GM18519 (cell line): ENCODE results near the gene TAP1.
"Not testable (repeated sequence)": the region's sequence is repeated elsewhere in the genome, so short reads cannot be mapped to it uniquely, and the experiment has no call there.

Experiments used
- ATAC-seq: cut with Tn5 transposase; IDR thresholded peaks from one replicate; pipeline ENCODE4 v1.9.1; 2021; ENCODE audit warnings: mild to moderate bottlenecking, moderate library complexity; ENCODE audit not compliant: unreplicated experiment, low FRiP score

Gene TAP1, protein sequence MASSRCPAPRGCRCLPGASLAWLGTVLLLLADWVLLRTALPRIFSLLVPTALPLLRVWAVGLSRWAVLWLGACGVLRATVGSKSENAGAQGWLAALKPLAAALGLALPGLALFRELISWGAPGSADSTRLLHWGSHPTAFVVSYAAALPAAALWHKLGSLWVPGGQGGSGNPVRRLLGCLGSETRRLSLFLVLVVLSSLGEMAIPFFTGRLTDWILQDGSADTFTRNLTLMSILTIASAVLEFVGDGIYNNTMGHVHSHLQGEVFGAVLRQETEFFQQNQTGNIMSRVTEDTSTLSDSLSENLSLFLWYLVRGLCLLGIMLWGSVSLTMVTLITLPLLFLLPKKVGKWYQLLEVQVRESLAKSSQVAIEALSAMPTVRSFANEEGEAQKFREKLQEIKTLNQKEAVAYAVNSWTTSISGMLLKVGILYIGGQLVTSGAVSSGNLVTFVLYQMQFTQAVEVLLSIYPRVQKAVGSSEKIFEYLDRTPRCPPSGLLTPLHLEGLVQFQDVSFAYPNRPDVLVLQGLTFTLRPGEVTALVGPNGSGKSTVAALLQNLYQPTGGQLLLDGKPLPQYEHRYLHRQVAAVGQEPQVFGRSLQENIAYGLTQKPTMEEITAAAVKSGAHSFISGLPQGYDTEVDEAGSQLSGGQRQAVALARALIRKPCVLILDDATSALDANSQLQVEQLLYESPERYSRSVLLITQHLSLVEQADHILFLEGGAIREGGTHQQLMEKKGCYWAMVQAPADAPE

DNA sequence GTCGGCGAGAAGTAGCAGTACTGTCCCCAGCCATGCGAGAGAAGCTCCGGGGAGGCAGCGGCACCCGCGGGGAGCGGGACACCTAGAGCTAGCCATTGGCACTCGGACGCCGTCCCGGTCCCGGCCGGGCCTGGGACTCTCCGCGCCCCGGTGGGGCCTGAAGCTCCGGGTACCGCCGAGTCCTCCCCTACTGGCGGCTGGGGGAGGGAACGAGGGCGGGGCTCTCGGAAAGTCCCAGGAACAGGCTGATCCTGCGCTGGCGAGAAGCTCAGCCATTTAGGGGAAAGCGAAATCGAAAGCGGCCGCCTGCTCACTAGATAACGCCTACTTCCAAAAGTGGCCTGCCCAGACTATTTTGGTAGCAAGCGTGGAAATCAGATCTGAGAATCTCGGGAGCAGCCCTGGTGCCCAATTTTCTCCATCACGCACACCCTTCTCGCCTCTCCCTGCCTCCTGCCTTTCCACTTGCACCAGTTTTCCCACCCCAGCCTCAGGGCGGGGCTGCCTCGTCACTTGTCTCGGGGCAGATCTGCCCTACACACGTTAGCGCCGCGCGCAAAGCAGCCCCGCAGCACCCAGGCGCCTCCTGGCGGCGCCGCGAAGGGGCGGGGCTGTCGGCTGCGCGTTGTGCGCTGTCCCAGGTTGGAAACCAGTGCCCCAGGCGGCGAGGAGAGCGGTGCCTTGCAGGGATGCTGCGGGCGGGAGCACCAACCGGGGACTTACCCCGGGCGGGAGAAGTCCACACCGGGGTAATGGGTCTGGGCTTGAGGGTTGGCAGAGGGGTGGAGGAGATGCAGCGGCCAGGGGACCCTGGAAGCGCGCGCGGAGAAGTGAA lies at the start of gene TAP1, which contains the start of gene PSMB9:
Gene TAP1 (minus strand): TSS at position 164 of the 835 bp plus-strand sequence. CDS start 68 bp downstream, at position 96.
Gene PSMB9 (plus strand): TSS at position 652 of the 835 bp plus-strand sequence. CDS start 38 bp downstream, at position 690.
- peak; percentile 57 for ATAC-seq

DNA sequence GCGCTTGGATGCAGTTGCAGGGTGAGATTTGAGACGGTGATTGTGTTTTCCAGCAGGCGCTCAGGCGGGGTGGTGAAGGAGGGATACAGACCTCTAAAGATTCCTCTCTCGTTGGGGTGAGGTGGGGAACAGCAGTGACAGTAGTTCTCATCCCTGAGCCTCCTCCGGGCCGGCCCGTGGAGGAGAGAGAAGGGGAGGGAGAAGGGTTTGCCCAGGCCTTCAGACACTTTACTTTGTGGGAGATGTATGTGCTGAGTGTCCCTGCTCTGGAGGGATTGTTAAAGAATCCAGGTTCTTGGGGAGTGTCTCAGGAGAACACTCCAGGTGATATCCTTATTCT lies 41.5 kb upstream of the TAP1 start:
- no peak for ATAC-seq

DNA sequence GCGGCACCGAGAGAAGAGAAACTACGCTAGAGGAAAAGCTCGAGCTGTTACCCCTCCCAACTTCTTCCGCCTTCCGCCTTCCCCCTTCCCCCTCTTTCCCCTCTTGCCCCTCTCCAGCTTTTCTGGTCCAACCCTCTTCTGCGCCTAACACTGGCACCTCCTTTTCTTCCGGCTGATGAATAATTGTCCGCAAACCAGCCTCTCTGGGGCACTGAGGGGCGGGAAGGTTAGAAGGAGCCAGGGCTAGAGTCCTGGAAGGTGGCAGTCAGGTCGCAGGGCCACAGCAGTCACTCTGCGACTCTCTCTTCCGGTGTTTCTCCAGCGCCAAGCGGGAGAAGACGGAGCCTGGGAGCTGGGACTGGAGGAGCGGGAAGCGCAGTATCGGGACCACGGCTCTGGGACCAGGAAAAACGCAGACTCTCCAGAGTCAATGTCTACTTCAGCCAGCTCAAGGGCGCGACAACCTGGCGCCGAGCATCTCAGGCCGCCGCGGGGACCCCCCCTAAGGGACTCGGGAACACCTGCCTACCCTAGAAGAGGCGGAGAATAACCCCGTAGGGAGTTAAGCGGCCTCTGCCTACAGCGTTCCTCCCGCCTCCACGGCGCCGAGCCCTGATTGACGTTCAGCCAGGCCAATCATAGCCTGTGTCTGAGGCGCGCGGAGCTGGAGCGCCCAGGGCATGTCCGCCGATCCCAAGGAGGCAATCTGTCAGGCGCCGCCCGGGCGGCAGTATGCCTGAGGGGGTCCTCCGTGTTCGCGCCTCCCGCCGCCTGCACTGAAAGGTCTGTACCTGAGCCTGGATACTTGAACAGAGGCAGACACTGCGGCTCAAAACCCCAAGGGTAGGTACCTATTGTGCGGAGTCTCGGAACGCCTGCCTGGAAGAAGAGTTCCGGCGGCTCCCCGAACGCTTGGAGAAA lies 40.8 kb upstream of the TAP1 start:
- peak; percentile 95 for ATAC-seq

DNA sequence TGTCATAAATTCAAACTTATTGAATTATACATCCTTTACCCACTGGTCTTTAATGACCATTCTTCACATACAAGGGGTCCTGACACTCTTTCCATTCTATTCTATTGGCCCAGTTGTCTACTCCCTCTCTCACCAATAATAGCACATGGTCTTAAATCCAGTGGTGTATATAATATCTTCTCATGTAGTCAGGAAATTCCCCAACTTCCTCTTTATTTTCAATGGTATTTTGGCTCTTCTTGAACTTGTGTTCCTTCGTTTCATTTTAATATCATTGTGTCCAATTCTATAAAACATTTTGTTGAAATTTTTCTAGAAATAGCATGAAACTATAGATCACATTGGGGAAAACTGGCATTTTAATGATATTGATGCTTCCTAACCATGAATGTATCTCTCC lies 37.3 kb upstream of the TAP1 start:
- ATAC-seq, result no peak

DNA sequence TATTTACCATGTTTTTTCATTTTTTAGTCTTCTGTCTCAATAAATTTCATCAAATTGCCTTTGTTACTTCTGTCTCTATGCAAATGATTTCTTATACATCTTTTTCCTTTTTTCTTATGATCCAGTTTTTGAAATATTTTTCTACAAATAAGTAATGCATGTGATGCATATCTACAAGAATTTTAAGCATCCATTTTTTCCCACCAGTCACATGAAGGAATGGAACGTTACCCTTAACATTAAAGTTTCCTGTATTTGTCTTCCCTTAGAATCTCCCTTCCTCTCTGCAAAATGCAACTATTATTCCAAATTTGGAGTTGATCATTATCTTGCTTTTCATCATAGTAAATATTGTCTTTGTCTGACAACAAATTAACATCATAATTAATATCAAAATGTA lies 36.0 kb upstream of the TAP1 start:
- no peak for ATAC-seq

DNA sequence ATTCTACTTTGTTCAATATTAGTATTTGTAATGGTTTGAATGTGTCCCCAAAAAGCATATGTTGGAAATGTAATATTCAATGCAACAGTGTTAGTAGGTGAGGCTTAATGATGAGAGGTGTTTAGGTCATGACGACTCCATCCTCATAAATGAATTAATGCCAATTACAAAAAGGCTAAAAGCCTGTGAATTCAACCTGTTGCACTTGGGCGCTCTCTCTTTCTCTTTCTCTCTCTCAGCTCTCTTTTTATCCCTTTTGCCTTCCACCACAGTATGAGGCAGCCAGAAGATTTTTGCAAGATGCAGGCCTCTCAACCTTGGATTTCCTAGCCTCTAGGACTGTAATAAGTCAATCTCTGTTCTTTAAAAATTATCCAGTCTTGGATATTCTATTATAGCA lies 35.1 kb upstream of the TAP1 start:
- ATAC-seq, result no peak

DNA sequence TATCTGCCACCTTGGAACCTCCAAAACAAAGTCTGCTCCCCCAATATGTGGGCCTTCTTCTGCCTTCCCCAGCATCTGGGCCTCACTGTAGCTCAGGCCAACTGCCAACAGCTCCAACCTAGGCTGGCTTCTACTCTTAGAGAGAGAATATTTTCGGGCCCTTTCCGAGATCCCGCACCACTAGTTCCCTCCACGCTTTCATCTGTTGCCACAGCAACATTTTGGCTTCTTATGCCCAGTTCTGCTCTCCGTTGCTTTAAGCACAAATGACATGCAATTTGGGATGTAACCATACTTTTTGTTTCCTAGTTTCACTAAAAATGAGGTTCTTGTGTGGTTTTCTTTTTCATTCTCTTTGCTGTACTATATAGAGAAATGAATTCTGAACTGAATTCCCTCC lies 34.1 kb upstream of the TAP1 start:
- ATAC-seq, result no peak

DNA sequence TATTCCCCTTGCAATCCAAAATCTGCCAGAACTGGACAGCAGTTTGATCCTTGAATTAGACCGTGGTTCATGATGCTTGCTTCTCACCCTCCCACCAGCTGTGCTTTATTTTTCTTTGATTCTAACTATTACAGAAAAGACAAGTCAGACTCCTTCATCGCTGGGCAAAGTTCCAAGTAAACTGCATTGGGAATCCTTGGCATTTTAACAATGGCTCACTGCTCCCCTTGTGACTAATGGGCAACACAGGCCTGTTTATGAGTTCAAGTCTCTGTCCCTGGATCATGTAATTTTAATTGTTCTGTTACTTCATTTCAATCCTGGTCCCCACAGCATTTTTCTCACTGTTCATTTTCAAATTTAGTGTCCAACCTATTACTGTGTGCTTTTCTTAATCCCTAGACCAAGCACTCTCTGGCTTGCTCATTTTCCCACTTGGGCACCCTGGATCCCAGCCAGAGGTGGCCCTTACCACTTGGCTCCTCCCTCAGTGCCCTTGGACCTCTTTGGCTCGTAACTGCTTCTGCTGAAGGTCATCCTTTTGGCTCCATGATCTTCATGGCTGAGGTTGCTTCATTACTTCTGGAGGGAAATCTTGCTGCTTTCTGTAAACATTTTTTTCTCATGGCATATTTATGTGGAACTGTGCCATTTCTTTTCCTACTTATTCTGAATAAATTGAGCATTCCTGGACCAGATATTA lies 33.3 kb upstream of the TAP1 start:
- no peak for ATAC-seq

DNA sequence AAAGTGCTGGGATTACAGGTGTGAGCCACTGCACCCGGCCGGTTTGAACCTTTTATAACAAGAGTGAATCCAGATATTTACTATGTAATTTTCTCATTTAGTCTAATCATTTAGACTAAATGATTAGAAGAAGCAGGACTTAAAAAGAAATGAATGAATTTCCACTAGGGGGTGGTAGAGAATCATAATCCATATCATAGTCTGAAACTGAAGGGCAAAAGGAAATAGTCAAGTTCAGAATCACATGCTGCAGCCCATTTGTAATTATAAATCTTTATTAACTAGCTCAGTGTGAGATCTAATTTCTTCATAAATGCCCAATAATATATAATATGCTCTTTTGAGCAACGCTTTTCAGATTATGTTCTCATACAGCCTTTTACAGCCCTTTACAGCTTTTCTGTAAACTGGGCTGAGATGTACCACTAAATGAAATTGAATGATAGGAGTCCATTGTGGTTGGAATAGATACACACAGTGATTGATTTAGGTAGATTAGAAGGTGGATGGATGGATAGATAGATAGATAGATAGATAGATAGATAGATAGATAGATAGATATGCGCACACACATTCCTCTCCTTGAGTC lies 32.3 kb upstream of the TAP1 start:
- ATAC-seq, result no peak

DNA sequence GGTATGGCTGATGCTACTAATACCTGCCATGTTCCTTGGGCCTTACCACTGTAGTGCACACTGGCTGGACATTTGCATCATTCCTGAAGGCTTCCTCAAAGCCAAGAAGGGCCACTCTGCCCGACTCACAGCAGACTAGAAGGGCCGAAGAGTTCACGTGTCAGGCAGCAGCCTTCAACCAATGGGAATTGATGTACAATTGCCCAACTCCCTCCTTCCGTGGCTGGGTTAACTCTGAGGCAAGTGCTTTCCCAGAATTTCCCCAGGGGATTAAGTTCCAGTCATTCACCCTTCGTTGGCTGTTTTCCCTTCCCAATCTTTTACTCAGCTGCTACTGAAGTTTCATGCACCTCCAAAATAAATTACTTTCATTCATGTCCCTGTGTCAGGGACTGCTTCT lies 30.3 kb upstream of the TAP1 start:
- no peak for ATAC-seq

DNA sequence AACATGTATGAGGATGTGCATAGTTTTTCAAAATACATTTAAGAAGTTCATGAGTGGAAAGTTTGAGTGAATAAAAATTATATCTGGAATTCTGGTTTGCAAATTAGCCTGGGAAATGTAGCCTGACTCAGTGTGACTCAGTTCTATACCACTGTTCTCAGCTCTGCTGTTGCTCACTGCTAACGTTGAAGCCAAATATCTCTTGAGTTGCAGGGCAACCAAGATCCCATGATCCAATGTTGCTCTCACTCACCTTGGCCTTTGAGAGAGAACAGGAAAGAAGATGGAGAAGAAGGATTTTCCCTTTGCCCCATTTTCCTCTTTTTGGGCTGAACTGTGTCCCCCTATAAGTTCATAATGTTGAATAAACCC lies 29.4 kb upstream of the TAP1 start:
- no peak for ATAC-seq

DNA sequence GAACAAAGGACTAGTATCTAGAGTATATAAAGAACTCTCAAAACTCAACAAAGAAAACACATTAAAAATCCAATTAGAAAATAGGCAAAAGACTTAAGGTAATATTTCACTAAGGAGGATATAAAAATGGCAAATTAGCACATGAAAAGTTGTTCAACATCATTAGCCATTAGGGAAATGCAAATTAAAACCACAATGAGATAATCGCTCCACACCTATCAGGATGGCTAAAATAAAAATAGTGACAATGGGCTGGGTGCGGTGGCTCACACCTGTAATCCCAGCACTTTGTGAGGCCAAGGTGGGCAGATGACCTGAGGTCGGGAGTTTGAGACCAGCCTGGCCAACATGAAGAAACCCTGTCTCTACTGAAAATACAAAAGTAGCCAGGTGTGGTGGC lies 27.5 kb upstream of the TAP1 start:
- ATAC-seq, result not testable (repeated sequence)

DNA sequence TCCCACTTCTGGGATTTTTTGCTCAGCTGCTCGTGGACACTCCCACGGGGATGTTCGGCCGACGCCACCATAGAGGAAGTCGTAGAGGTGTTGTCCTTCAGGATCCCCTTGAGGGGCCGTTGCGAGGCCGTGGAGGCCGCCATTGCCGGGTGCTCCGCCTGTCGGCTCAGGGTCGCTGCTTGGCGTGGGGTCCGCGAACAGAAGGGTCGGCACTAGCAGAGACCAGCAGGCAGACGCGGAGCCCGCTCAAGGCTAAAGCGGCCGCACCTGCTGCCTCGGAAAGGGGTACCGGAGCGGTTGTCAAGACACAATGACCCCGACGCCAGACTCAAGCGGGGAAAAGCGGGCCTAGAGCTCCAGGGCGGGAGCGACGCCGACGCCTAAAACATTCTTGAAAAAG lies 26.2 kb upstream of the TAP1 start:
- ATAC-seq, result no peak

DNA sequence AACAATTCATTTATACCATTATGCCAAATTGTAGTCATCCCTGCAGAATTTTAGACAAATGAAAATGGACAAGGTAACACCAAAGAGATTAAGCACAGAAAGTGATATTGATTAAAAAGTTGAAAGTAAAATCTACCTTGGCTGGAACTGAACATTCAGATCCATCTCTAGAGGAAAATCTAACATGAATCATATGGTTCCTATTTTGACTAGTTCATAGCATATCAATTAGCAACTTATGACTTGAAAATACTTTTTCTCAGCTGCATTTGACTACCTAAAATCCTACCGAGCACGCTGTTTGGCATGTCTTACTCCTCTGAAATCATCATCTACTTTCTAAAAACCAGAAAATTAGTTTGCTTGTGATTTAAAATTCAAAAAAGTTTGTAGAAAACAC lies 23.1 kb upstream of the TAP1 start:
- no peak for ATAC-seq

DNA sequence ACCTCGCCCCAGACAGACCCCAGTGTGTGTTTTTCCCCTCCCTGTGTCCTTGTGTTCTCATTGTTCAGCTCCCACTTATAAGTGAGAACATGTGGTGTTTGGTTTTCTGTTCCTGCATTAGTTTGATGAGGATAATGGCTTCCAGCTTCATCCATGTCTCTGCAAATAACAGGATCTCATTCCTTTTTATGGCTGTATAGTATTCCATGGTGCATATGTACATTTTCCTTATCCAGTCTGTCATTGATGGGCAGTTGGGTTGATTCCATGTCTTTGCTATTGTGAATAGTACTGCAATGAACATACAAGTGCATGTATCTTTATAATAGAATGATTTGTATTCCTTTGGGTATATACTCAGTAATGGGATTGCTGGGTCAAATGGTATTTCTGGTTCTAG lies 20.4 kb upstream of the TAP1 start:
- not testable (repeated sequence) for ATAC-seq

DNA sequence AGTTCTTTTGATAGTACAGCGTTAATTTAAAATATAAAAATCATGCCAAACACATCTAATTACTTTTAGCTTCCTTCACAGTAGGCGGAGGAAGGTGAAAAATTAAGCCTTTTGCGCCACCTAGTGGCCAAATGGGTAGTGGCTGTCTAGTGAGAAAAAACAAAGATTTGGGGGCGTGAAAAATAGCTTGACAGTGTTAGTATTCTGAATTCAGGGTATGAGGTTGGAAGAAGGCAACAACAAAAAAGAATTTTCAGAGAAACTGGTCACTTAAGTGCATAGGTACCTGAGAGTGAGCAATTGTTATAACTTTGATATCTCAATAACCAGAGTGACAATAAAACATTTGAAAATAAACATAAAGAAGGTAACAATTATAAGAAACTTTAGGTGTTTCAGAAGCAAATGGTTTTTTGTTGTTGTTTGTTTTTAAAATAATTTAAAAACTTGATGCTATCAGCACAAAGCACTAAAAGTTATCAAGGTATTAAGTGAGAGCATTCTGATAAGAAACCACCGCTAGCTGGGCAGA lies 14.8 kb upstream of the TAP1 start:
- ATAC-seq, result no peak

DNA sequence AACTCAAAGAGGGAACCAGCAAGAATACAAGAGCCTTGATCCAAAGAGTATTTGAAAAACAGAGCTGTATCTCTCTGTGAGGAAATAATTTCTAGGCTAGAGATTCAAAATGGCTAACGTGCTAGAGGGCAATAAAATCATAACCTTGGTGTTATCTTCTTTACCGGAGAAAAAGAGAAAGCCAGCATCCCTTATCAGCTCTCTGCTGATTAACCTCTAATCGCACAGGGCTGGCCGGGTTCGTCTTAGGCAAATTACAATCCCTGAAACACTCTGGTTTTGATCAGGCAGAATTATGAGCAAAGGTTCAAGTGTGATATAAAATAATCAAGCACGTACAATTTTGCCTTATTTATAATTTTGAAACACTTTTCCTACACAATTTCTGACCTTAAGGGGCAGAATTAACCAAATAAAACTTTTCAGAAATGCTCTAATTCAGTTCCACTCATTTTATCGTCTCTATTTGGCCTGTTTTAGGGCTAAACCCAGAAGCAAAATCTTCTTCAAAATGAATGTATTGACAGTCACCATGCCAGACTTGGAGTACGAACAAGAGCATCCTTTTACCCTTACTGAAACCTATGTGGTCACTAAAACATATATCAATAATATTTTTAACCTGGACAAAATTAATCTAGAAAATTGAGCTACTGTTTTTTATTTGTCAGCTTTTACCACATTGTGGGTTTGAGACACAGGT lies 14.2 kb upstream of the TAP1 start:
- ATAC-seq, result no peak

DNA sequence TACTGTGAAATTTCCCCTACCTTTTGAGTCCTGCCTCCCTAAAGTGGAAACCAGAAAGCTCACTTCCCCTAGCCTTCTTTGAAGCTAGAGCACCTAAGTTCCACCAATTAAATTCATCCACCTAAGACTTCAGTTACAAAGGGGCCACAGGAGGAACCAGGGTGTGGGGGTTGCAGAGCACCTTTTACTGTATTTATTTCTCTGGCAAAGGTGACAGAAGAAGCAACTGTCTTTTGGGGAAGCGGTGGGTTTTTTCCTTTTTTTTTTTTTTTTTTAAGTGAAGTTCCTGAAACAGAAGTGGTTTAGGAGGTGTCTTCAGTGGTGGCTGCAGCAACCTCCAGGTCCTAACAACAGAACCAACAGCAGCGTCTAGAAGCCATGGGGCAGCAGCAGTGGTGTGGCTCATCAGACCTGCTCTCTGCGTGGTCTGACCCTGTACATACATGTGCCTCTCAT lies 13.5 kb upstream of the TAP1 start:
- ATAC-seq, result no peak
